HepG2 (cell line): ENCODE data around the gene IMPDH1. TPM values are rescaled to one million over a fixed set of nuclear protein-coding genes. Genes with fewer than 3 reads are reported as not detected.

Experiments
- ADNP ChIP-seq: sonication (generic); formaldehyde crosslinking; IDR thresholded peaks from 2 replicates; pipeline ENCODE4 v1.4.0; 2020; ENCODE audit warnings: missing genetic modification reagents
- ARNT ChIP-seq: fragments of 450-650 bp; IDR thresholded peaks from 2 replicates; pipeline ENCODE4 v1.6.1; 2017
- HBP1 ChIP-seq: IDR thresholded peaks from 2 replicates; pipeline ENCODE4 v1.6.1; 2016; ENCODE audit warnings: low read depth, control low read depth
- HMGXB4 ChIP-seq, 2 experiments: sonication (generic) in 1 of 2; formaldehyde crosslinking in 1 of 2; IDR thresholded peaks; 2 replicates each; pipeline versions ENCODE4 v1.4.0 to v1.6.1; 2018 to 2020; ENCODE audit warnings: missing genetic modification reagents in 2 of 2, borderline replicate concordance in 1 of 2, low read depth in 1 of 2, mild to moderate bottlenecking in 1 of 2, missing biosample characterization in 1 of 2
- KLF12 ChIP-seq: sonication (generic); formaldehyde crosslinking; IDR thresholded peaks from 2 replicates; pipeline ENCODE4 v1.4.0; 2020; ENCODE audit warnings: missing genetic modification reagents, borderline replicate concordance
- TFAP4 ChIP-seq: sonication (generic); IDR thresholded peaks from 2 replicates; pipeline ENCODE4 v1.6.1; 2016; ENCODE audit warnings: low read depth, borderline replicate concordance
- ZKSCAN1 ChIP-seq: fragments of 150-350 bp; IDR thresholded peaks from 2 replicates; pipeline ENCODE4 v1.6.1; 2014; ENCODE audit warnings: low read length
- ZNF263 ChIP-seq: sonication (generic); formaldehyde crosslinking; IDR thresholded peaks from 2 replicates; pipeline ENCODE4 v1.4.0; 2020; ENCODE audit warnings: missing genetic modification reagents
- ZNF30 ChIP-seq: sonication (generic); formaldehyde crosslinking; IDR thresholded peaks from 2 replicates; pipeline ENCODE4 v1.5.0; 2020; ENCODE audit warnings: mild to moderate bottlenecking, missing genetic modification reagents
- ZNF382 ChIP-seq: sonication (generic); formaldehyde crosslinking; IDR thresholded peaks from 2 replicates; pipeline ENCODE4 v1.5.0; 2020; ENCODE audit warnings: missing genetic modification reagents, mild to moderate bottlenecking, borderline replicate concordance
- ZNF784 ChIP-seq: sonication (generic); formaldehyde crosslinking; IDR thresholded peaks from 2 replicates; pipeline ENCODE4 v1.5.1; 2020; ENCODE audit warnings: missing genetic modification reagents, mild to moderate bottlenecking, borderline replicate concordance
- ZNF790 ChIP-seq: sonication (generic); formaldehyde crosslinking; IDR thresholded peaks from 2 replicates; pipeline ENCODE4 v1.8.0; 2022; ENCODE audit warnings: missing genetic modification reagents, mild to moderate bottlenecking, borderline replicate concordance
- polyA plus RNA-seq, 8 experiments: library from polyadenylated mRNA; depleted of rRNA in 3 of 8; stranded (reverse) in 7 of 8; unstranded in 1 of 8; fragments of >200 nt; fragmentation: Illumina TruSeq in 4 of 8; extraction: Trizol in 4 of 8; gene quantifications; 2 replicates each; pipeline versions ENCODE4 v1.2.1 to v1.2.3, GENCODE V29; 2011 to 2016; ENCODE audit warnings: low read depth in 4 of 8, missing spikeins in 1 of 8, mixed read lengths in 1 of 8; ENCODE audit not compliant: insufficient read depth in 1 of 8
- total RNA-seq, 5 experiments: library from RNA; depleted of rRNA; stranded (reverse); fragments of >200 nt; fragmentation: Illumina TruSeq; extraction: Trizol; gene quantifications; 2 replicates each; pipeline ENCODE4 v1.2.3, GENCODE V29; 2016; ENCODE audit warnings: low read depth in 1 of 5
- TF ChIP-seq, protein P1 (sequence below): sonication (generic); formaldehyde crosslinking; IDR thresholded peaks from 2 replicates; pipeline ENCODE4 v1.4.0; 2020; ENCODE audit warnings: mild to moderate bottlenecking, missing genetic modification reagents
- TF ChIP-seq, protein P2 (sequence below): sonication (generic); formaldehyde crosslinking; IDR thresholded peaks from 2 replicates; pipeline ENCODE4 v1.5.0; 2020; ENCODE audit warnings: missing genetic modification reagents, mild to moderate bottlenecking, borderline replicate concordance
- TF ChIP-seq, protein P3 (sequence below): IDR thresholded peaks from 2 replicates; pipeline ENCODE4 v1.6.1; 2016; ENCODE audit warnings: low read depth, borderline replicate concordance

IMPDH1 gene
- total and polyA plus RNA-seq, 2 of the 13 experiments (the other 11 are each of a cell fraction or from before 2014, with no cell fraction given): 22.8 to 34.0 TPM

GRCh38 chr7:128343554-128344430, 66.0 kb downstream of the IMPDH1 start, which contains the start of gene RBM28 (continued):
- TF ChIP-seq, protein P1, sequence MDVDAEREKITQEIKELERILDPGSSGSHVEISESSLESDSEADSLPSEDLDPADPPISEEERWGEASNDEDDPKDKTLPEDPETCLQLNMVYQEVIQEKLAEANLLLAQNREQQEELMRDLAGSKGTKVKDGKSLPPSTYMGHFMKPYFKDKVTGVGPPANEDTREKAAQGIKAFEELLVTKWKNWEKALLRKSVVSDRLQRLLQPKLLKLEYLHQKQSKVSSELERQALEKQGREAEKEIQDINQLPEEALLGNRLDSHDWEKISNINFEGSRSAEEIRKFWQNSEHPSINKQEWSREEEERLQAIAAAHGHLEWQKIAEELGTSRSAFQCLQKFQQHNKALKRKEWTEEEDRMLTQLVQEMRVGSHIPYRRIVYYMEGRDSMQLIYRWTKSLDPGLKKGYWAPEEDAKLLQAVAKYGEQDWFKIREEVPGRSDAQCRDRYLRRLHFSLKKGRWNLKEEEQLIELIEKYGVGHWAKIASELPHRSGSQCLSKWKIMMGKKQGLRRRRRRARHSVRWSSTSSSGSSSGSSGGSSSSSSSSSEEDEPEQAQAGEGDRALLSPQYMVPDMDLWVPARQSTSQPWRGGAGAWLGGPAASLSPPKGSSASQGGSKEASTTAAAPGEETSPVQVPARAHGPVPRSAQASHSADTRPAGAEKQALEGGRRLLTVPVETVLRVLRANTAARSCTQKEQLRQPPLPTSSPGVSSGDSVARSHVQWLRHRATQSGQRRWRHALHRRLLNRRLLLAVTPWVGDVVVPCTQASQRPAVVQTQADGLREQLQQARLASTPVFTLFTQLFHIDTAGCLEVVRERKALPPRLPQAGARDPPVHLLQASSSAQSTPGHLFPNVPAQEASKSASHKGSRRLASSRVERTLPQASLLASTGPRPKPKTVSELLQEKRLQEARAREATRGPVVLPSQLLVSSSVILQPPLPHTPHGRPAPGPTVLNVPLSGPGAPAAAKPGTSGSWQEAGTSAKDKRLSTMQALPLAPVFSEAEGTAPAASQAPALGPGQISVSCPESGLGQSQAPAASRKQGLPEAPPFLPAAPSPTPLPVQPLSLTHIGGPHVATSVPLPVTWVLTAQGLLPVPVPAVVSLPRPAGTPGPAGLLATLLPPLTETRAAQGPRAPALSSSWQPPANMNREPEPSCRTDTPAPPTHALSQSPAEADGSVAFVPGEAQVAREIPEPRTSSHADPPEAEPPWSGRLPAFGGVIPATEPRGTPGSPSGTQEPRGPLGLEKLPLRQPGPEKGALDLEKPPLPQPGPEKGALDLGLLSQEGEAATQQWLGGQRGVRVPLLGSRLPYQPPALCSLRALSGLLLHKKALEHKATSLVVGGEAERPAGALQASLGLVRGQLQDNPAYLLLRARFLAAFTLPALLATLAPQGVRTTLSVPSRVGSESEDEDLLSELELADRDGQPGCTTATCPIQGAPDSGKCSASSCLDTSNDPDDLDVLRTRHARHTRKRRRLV (CRISPR knock-in tag): peak; percentile 91; the same call in 1 of the 2 replicates
- 0 out of 2 replicates have a peak, but pooled peaks have one; percentile 25 for TF ChIP-seq ZKSCAN1
- TF ChIP-seq TFAP4: peak; percentile 69
- peak; percentile 73; the same call in 1 of the 2 replicates for TF ChIP-seq HBP1 (CRISPR knock-in tag)
- TF ChIP-seq ZNF30: peak; percentile 99
- TF ChIP-seq, protein P2, sequence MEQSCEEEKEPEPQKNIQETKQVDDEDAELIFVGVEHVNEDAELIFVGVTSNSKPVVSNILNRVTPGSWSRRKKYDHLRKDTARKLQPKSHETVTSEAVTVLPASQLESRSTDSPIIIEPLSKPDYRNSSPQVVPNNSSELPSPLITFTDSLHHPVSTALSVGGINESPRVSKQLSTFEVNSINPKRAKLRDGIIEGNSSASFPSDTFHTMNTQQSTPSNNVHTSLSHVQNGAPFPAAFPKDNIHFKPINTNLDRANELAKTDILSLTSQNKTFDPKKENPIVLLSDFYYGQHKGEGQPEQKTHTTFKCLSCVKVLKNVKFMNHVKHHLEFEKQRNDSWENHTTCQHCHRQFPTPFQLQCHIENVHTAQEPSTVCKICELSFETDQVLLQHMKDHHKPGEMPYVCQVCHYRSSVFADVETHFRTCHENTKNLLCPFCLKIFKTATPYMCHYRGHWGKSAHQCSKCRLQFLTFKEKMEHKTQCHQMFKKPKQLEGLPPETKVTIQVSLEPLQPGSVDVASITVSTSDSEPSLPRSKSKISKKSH (CRISPR knock-in tag): peak; percentile 100
- TF ChIP-seq ZNF382 (CRISPR knock-in tag): no peak
- TF ChIP-seq KLF12: peak; percentile 93
- no peak for TF ChIP-seq ADNP (CRISPR knock-in tag)
- peak; percentile 89 to 94 for TF ChIP-seq HMGXB4 (CRISPR knock-in tag; IDR thresholded peaks at IDR 0.05; ENCODE audit: borderline replicate concordance in 1 of 2, low read depth in 1 of 2)
- peak; percentile 99 for TF ChIP-seq ZNF784 (CRISPR knock-in tag)
- TF ChIP-seq ZNF790: peak; percentile 95; the same call in 1 of the 2 replicates
- TF ChIP-seq, protein P3, sequence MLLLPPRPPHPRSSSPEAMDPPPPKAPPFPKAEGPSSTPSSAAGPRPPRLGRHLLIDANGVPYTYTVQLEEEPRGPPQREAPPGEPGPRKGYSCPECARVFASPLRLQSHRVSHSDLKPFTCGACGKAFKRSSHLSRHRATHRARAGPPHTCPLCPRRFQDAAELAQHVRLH (CRISPR knock-in tag): peak; percentile 100
- TF ChIP-seq ARNT: no peak
- peak; percentile 76 for TF ChIP-seq ZNF263 (CRISPR knock-in tag)
